Peyer's patch (tissue), 4 donors: ENCODE results near the gene DNAJB6.

Experiments used
- CTCF ChIP-seq, 6 experiments: fragments of 450-650 bp in 4 of 6; fragments of 200-600 bp in 2 of 6; sonication (generic) in 1 of 6; IDR thresholded peaks; one replicate each; pipeline ENCODE4 v1.5.1; 2017 to 2019; ENCODE audit warnings: antibody characterized with exemption in 6 of 6, mild to moderate bottlenecking in 3 of 6, moderate library complexity in 1 of 6
- POLR2A ChIP-seq, 2 donors: fragments of 450-650 bp; IDR thresholded peaks; one replicate each; pipeline ENCODE4 v1.5.1; 2017; ENCODE audit warnings: antibody characterized with exemption in 2 of 2, mild to moderate bottlenecking in 2 of 2, moderate library complexity in 2 of 2

- TF ChIP-seq CTCF (IDR thresholded peaks at IDR 0.05) (peak in 5 of 6 experiments; percentile 36 to 61 (median 60)), POLR2A (IDR thresholded peaks at IDR 0.05) (no peak)
These were observed 96.3 kb downstream of the DNAJB6 start for GRCh38 chr7:157432957-157433576.
